Measurements from ENCODE around the gene SLC40A1.

SLC40A1 gene

DNA sequence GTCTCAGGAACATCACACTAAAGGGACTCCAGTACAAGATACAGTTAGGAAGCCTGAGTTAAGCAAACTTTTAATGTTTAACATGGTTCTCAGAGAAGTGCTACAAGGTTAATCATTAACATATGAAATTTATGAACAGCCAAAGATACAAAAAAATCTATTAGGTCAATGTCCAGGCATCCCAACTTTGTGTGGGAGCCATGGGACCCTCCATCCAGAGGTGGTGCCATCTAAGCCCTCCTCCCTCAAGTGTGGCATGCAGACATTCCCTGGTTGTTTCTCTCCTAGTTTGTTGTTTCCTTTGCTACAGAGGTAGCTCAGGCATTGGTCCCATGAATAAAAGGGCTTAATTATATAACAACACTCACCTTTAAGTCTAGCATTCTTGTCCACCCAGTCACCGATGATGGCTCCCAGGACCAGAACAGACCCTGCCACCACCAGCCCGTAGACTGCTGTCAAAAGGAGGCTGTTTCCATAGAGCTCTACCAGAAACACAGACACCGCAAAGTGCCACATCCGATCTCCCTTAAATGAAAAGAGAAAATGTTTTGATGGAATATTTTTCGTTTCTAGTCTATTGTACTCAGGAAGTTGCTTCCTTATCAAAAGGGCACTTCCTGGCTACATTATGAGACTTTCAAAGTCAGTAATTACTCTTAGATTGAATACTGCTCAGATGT, 5.7 kb downstream of the SLC40A1 start:
- no peaks in the 10 kb centered on the region for H3K36me3 ChIP-seq (replicated peaks)
- no peak for DNase-seq (ENCODE audit: low spot score in 2 of 2)
- no peaks in the 10 kb centered on the region for H3K27me3 ChIP-seq (ENCODE audit: low read depth)
- H3K4me3 ChIP-seq = no peak overlapping the region
- H3K9me3 ChIP-seq = no peaks in the 10 kb centered on the region
- peaks cover 2% of the 10 kb centered on the region; the same call in 1 of the 2 replicates for H3K4me1 ChIP-seq
- in situ Hi-C loops (cut with MboI; ENCODE audit: low sequenced_read_pairs) = no loop called here

DNA sequence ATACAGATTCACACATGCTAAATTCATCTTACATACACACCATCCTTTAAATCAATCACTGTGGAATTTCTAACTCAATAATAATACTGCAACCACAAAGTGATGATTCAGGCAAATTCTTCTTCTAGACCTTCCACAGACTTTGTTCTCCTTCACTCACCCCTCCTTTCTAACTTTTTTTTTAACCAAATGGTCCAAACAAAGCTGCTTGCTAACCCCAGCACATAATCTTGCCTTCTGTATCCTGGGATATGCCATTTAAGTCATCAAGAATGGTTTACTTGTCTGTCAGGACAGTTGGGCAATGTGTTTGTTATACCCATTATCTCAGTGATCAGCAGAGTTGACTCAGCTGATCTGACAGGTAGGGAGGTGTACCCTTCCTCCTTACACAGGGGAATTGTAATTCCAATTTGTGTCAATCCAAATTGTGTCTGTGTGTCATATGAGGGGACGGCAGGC, 10.0 kb downstream of the SLC40A1 start:
- no peaks in the 10 kb centered on the region for H3K9me3 ChIP-seq
- no peaks in the 10 kb centered on the region for H3K4me1 ChIP-seq
- H3K4me3 ChIP-seq = no peak overlapping the region
- H3K27me3 ChIP-seq (ENCODE audit: low read depth) = no peaks in the 10 kb centered on the region
- no peaks in the 10 kb centered on the region for H3K36me3 ChIP-seq (replicated peaks)
- in situ Hi-C loops (cut with MboI; ENCODE audit: low sequenced_read_pairs) = no loop called here
- no peak for DNase-seq (ENCODE audit: low spot score in 2 of 2)

DNA sequence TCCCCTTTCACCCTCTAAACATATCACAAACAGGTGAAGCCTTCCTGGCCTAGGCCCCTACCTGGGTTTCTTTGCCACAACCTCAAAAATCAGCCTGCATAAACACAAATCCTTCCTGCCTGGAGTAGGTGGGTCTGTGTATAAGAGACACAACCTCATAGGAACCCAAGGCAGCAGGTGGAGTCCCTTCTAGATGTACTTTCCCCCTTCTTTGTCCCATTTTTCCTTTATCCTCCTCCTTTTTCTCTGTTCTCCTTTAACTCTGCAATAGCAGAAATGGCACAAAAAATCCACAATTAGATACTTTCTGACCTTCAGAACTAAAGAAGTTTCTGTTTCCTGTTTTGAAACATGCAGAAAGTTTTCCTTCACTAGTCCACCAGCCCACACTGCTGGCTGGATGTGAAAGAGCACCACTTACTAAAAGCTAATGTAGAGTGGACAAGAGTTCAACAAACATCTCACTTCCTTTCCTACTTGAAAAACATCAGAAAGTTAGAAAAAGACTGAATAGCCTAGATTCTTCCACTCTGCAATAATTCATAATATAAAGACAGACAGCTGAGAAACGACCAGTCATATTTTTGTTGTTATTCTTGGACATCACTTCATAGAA, 11.2 kb downstream of the SLC40A1 start:
- H3K27me3 ChIP-seq (ENCODE audit: low read depth) = no peaks in the 10 kb centered on the region
- H3K36me3 ChIP-seq (replicated peaks) = no peaks in the 10 kb centered on the region
- no peak overlapping the region for H3K4me3 ChIP-seq
- H3K9me3 ChIP-seq = no peaks in the 10 kb centered on the region
- H3K4me1 ChIP-seq = no peaks in the 10 kb centered on the region
- DNase-seq (ENCODE audit: low spot score in 2 of 2) = no peak
- in situ Hi-C loops (cut with MboI; ENCODE audit: low sequenced_read_pairs) = no loop called here

DNA sequence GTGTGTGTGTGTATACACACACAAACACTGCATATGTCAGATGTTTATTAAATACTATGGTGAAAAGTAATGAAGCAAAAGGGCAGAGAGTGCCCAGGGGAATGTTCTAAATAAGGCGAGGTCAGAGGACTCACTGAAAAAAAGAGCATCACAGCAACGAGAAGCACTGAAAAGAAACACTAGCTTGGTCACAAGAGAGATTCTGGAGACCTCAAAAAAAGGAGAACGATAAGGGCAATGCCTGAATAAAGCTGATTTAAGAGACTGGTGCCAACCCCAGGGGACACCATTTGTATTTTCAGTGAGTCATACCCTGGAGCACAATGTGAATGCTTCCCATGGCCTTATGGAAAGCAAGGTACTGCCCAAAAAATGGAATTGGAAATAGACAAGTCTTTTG, 14.5 kb downstream of the SLC40A1 start:
- no peaks in the 10 kb centered on the region for H3K9me3 ChIP-seq
- in situ Hi-C loops (cut with MboI; ENCODE audit: low sequenced_read_pairs) = no loop called here
- H3K4me3 ChIP-seq = no peak overlapping the region
- H3K4me1 ChIP-seq = no peaks in the 10 kb centered on the region
- no peaks in the 10 kb centered on the region for H3K27me3 ChIP-seq (ENCODE audit: low read depth)
- no peak for DNase-seq (ENCODE audit: low spot score in 2 of 2)
- H3K36me3 ChIP-seq (replicated peaks) = no peaks in the 10 kb centered on the region

DNA sequence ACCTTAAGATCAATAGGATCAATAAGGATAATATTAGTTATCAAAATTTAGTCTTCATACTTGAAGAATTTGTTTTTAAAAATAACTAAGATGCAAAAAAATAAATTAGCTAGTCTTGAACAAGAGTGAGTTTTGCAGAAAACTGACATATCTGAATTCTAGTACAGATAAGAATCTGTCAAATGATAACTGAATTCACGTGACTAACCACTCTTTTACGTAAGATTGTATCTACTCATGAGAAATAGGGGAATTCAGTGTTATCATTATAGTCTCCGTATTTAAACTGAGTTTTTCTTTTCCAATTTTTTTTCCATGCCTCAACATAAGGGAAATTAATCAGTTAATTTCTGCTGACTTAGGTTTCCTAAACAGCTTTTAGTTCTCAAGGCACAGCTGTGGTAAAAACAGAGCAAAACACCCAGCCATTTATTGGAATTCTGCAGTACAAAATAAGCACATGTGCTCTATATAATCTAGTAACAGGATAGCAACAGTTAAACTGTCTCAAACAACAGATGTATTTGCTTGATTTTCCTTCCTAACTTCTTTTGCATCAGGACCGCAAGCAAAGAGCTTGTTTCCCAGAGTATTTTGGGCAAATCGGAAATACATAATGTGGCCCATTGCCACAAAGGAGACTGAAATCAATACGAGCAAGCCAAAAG, 19.1 kb downstream of the SLC40A1 start:
- no peaks in the 10 kb centered on the region for H3K9me3 ChIP-seq
- no peaks in the 10 kb centered on the region for H3K27me3 ChIP-seq (ENCODE audit: low read depth)
- H3K4me3 ChIP-seq = no peak overlapping the region
- no peak for DNase-seq (ENCODE audit: low spot score in 2 of 2)
- no peaks in the 10 kb centered on the region for H3K36me3 ChIP-seq (replicated peaks)
- in situ Hi-C loops (cut with MboI; ENCODE audit: low sequenced_read_pairs) = no loop called here
- H3K4me1 ChIP-seq = no peaks in the 10 kb centered on the region

DNA sequence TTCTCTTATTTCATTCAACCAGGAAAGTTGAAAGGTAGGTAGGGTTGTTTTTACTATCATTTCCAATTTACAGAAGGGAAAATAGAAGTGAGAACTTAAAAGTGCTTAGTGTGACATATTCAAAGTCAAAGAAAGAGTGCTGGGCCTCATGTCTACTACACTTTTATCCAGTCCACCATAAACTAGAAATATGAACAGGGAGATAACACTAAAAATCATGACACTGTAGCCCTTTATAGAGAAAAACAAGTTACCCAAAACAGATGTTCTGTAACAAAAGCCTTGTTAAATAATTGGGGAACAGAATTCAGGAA, 20.4 kb downstream of the SLC40A1 start:
- in situ Hi-C loops (cut with MboI; ENCODE audit: low sequenced_read_pairs) = no loop called here
- DNase-seq (ENCODE audit: low spot score in 2 of 2) = no peak
- H3K9me3 ChIP-seq = no peaks in the 10 kb centered on the region
- H3K4me3 ChIP-seq = no peak overlapping the region
- H3K36me3 ChIP-seq (replicated peaks) = no peaks in the 10 kb centered on the region
- H3K4me1 ChIP-seq = no peaks in the 10 kb centered on the region
- H3K27me3 ChIP-seq (ENCODE audit: low read depth) = no peaks in the 10 kb centered on the region

DNA sequence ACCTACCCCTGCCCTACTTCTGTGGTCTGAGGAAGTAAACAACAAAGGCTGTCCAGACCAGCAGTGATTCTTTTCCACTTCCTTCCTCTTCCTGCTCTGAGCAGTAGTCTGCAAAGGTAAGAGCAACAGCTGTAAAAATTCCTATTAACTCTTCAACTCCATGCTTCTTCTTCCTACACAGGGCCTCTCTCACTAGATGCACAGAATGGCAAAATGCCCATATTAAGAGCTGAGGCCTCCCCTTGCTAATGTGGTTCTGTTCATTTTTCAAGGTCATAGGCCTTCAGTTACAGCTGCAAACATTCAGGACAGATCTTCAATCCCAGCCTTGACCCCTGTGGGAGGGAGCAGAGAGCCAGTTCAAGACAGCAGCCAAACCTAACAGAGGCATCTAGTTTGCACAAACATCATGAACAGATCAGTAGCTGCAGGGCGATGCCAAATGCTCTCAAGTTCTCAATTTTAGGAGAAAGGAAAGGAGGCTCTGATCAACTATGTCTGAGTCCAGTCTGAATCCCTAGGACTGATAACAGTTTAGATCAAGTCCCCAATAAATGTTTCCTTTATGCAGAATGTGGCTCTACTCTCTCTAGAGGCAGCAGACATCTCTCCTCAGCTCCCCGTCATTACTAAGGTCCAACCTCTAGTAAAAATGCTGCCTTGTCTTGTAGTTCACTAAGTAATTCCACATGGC, 20.9 kb downstream of the SLC40A1 start:
- no peak for DNase-seq (ENCODE audit: low spot score in 2 of 2)
- no peaks in the 10 kb centered on the region for H3K27me3 ChIP-seq (ENCODE audit: low read depth)
- H3K4me3 ChIP-seq = no peak overlapping the region
- H3K36me3 ChIP-seq (replicated peaks) = no peaks in the 10 kb centered on the region
- in situ Hi-C loops (cut with MboI; ENCODE audit: low sequenced_read_pairs) = no loop called here
- no peaks in the 10 kb centered on the region for H3K9me3 ChIP-seq
- H3K4me1 ChIP-seq = no peaks in the 10 kb centered on the region

DNA sequence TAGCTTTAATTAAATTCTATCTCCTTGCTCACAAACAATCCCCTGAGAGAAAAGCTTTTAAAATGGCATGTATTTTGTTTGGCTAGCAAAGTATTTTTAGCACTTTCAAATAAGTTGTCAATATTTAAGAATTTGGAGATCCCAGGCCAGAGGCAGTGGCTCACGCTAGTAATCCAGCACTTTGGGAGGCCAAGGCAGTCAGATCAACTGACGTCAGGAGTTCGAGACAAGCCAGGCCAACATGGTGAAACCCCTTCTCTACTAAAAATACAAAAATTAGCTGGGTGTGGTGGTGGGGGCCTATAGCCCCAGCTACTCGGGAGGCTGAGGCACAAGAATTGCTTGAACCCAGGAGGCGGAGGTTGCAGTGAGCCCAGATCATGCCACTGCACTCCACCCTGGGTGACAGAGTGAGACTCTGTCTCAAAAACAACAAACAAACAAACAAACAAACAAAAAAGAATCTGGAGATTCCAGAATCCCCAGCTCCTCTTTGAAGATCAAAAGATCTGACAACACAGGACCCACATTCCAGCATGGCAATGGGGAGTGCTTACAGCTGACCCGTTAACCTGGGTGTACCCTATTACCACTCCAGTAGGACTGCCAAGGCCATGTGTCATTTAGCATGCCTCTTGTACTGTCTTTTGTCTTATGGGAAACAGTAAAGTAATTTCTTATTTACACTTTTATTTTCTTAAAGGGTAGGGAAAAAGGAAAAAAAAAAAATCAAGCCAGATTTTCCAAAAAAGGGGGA, 21.9 kb downstream of the SLC40A1 start:
- Histone ChIP-seq H3K36me3 (replicated peaks) (no peaks in the 10 kb centered on the region), H3K27me3 (ENCODE audit: low read depth) (no peaks in the 10 kb centered on the region), H3K4me1 (no peaks in the 10 kb centered on the region), H3K9me3 (no peaks in the 10 kb centered on the region), H3K4me3 (no peak overlapping the region)
- in situ Hi-C loops (cut with MboI; ENCODE audit: low sequenced_read_pairs) = no loop called here
- DNase-seq (ENCODE audit: low spot score in 2 of 2) = no peak

DNA sequence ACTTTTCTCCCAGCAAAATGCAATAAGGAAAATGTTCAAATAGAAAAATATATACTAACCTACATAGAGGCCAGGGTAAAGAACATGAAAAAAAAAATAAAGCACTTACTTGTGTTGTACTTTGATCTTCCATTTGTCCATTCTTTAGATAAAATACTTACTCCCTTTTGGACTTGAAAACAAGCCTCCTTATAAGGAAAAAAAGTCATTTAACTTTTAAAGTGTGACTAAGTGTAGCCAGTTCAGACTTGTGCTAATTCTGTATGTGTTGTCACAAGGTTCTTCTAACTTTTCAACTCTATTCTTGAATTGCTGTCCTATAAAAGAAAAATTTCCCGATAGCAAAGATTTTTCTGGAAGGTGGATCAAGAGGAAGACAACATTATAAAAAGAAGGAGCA, 23.2 kb downstream of the SLC40A1 start:
- Histone ChIP-seq H3K4me1 (no peaks in the 10 kb centered on the region), H3K36me3 (replicated peaks) (no peaks in the 10 kb centered on the region), H3K4me3 (no peak overlapping the region), H3K9me3 (no peaks in the 10 kb centered on the region), H3K27me3 (ENCODE audit: low read depth) (no peaks in the 10 kb centered on the region)
- DNase-seq (ENCODE audit: low spot score in 2 of 2) = no peak
- in situ Hi-C loops (cut with MboI; ENCODE audit: low sequenced_read_pairs) = no loop called here

DNA sequence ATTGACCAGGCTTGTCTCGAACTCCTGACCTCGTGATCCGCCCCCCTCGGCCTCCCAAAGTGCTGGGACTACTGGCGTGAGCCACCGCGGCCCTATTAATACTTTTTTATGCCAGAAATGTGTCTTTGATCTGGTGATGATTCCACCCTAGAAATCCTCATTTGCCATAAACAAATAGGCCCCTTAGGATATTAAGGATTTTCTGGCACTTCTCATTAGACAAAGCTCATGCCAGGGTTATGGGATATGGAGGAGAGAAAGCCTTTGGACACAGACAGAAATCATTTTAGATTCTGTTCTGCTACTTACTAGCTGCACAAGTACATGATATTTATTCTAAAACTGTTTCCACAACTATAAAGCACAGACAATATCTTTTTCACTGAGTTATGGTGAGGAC, 24.1 kb downstream of the SLC40A1 start:
- Histone ChIP-seq H3K4me1 (no peaks in the 10 kb centered on the region), H3K36me3 (replicated peaks) (no peaks in the 10 kb centered on the region), H3K4me3 (no peak overlapping the region), H3K27me3 (ENCODE audit: low read depth) (no peaks in the 10 kb centered on the region), H3K9me3 (no peaks in the 10 kb centered on the region)
- in situ Hi-C loops (cut with MboI; ENCODE audit: low sequenced_read_pairs) = no loop called here
- no peak for DNase-seq (ENCODE audit: low spot score in 2 of 2)

DNA sequence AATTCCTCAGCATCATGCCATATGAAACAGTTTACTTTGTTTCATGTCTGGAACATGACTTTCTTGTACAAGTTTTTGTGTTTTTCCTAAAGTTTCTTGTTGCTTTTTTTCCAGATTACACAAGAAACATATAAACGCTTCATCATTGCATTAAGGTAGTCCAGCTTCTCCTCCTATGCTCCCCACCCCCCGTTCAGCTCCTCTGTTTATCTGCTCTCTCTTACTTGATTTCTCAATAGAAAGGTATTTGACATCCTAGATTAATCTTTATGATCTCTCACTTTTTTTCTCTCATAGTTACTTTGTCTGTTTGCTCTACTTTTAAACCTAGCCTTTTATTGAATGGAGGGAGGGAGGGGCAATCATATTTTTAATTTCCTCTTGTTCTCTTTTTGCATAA, 25.4 kb downstream of the SLC40A1 start:
- no peaks in the 10 kb centered on the region for H3K27me3 ChIP-seq (ENCODE audit: low read depth)
- no peaks in the 10 kb centered on the region for H3K36me3 ChIP-seq (replicated peaks)
- in situ Hi-C loops (cut with MboI; ENCODE audit: low sequenced_read_pairs) = no loop called here
- H3K4me1 ChIP-seq = no peaks in the 10 kb centered on the region
- no peak overlapping the region for H3K4me3 ChIP-seq
- H3K9me3 ChIP-seq = no peaks in the 10 kb centered on the region
- no peak for DNase-seq (ENCODE audit: low spot score in 2 of 2)

DNA sequence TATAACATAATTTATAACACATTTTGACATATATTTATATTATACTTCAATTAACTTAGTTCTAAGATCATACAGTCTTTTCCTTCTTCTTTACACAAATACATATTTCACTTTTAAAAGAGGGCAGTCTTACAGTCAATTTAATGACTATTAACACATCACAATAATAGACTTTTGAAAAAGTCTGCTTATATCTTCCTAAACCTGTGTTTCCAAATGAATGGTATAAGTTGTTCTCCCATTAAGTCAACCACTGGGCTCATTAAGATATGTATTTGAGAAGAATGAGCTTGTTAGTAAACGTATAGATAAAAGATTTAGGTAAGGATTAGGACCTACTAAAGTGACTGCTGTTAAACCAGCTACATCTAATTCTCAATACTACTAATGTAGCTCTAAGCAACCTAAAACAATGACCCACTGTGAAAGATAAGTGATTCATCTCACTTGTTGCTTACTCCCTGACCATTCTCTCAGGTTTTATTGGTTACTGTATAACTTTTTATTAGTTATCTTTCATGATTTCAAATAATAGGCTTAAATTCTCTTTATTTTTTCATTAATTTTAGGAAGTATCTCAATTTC, 27.0 kb downstream of the SLC40A1 start:
- in situ Hi-C loops (cut with MboI; ENCODE audit: low sequenced_read_pairs) = no loop called here

DNA sequence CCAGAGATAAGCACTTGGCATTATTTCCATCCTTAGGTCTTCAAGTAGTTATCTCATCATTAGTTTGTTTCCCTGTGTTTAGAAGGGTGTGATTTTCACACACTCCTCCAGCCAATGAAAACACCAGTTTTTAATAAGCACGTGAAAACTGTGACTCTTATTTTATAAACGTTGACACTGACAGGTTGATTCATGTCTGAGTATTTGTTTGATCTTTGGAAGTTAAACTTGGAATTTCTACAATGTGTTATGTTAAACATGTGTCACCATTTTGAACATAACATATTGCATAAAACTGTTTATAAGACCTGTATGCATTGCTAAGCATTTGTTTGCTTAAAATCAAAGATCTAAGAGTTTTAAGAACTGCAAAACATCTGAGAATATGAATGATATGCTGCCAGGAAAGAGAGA, 27.6 kb downstream of the SLC40A1 start:
- in situ Hi-C loops (cut with MboI; ENCODE audit: low sequenced_read_pairs) = no loop called here
- no peak overlapping the region for H3K4me3 ChIP-seq
- H3K4me1 ChIP-seq = no peaks in the 10 kb centered on the region
- no peaks in the 10 kb centered on the region for H3K27me3 ChIP-seq (ENCODE audit: low read depth)
- no peak for DNase-seq (ENCODE audit: low spot score in 2 of 2)
- no peaks in the 10 kb centered on the region for H3K9me3 ChIP-seq
- no peaks in the 10 kb centered on the region for H3K36me3 ChIP-seq (replicated peaks)

More for the DNA sequence above, 27.0 kb downstream of the SLC40A1 start:
- Histone ChIP-seq H3K27me3 (ENCODE audit: low read depth) (no peaks in the 10 kb centered on the region), H3K36me3 (replicated peaks) (no peaks in the 10 kb centered on the region), H3K4me3 (no peak overlapping the region), H3K4me1 (no peaks in the 10 kb centered on the region), H3K9me3 (no peaks in the 10 kb centered on the region)
- no peak for DNase-seq (ENCODE audit: low spot score in 2 of 2)
